Measurements from ENCODE around the gene MAP3K9. TPM values are rescaled to one million over a fixed set of nuclear protein-coding genes. Genes with fewer than 3 reads are reported as not detected.
A peak's percentile ranks its signal among the peaks of the same experiment; 100 is the strongest.

Gene MAP3K9
- total RNA-seq, 3 donors from 2014 or later, result 0.16 to 6.3 (median 3.3) TPM

GRCh38 chr14:70808416-70809224, 693 bp downstream of the MAP3K9 start:
- peak overlapping the region; percentile 90 to 92 for H3K27ac ChIP-seq

GRCh38 chr14:70807898-70808415, 1.4 kb downstream of the MAP3K9 start:
- peak overlapping the region; percentile 90 to 92 for H3K27ac ChIP-seq
- no peaks in the 10 kb centered on the region for H3K36me3 ChIP-seq
- TF ChIP-seq POLR2AphosphoS5 (IDR thresholded peaks at IDR 0.05) (no peak), POLR2A (IDR thresholded peaks at IDR 0.05) (no peak), CTCF (IDR thresholded peaks at IDR 0.05) (no peak)
- H3K4me1 ChIP-seq, result peaks cover 0 to 3% of the 10 kb centered on the region in 2 donors
- H3K4me3 ChIP-seq, result peak overlapping the region; percentile 51 to 85 (median 79)
- DNase-seq (ENCODE audit: low spot score in 2 of 2), result peak in 1 of 2 donors; percentile 41
- intact Hi-C loops (cut with DNase I; ENCODE audit: low total_unique reads), result no loop called here
- H3K27me3 ChIP-seq, result no peaks in the 10 kb centered on the region
- no peaks in the 10 kb centered on the region for H3K9me3 ChIP-seq

More at GRCh38 chr14:70808416-70809224, 693 bp downstream of the MAP3K9 start:
- Histone ChIP-seq H3K4me3 (peak overlapping the region; percentile 51 to 85 (median 79)), H3K9me3 (no peaks in the 10 kb centered on the region), H3K4me1 (peaks cover 0 to 3% of the 10 kb centered on the region in 2 donors), H3K27me3 (no peaks in the 10 kb centered on the region), H3K36me3 (no peaks in the 10 kb centered on the region)
- TF ChIP-seq POLR2AphosphoS5 (IDR thresholded peaks at IDR 0.05), result no peak
- TF ChIP-seq CTCF (IDR thresholded peaks at IDR 0.05), result no peak
- TF ChIP-seq POLR2A (IDR thresholded peaks at IDR 0.05), result no peak
- intact Hi-C loops (cut with DNase I; ENCODE audit: low total_unique reads), result no loop called here
- DNase-seq (ENCODE audit: low spot score in 2 of 2), result peak in 1 of 2 donors; percentile 55

- no peak overlapping the region for H3K4me3 ChIP-seq
- no peaks in the 10 kb centered on the region for H3K36me3 ChIP-seq
- H3K27me3 ChIP-seq, result no peaks in the 10 kb centered on the region
- intact Hi-C loops (cut with DNase I; ENCODE audit: low total_unique reads), result no loop called here
- no peak overlapping the region for H3K27ac ChIP-seq
- no peak for DNase-seq (ENCODE audit: low spot score in 2 of 2)
- no peaks in the 10 kb centered on the region for H3K4me1 ChIP-seq
- TF ChIP-seq POLR2AphosphoS5 (IDR thresholded peaks at IDR 0.05) (no peak), POLR2A (IDR thresholded peaks at IDR 0.05) (no peak), CTCF (IDR thresholded peaks at IDR 0.05) (no peak)
- H3K9me3 ChIP-seq, result no peaks in the 10 kb centered on the region
Observed at GRCh38 chr14:70804556-70805162, 4.7 kb downstream of the MAP3K9 start.

- H3K4me1 ChIP-seq, result no peaks in the 10 kb centered on the region
- H3K9me3 ChIP-seq, result no peaks in the 10 kb centered on the region
- no peaks in the 10 kb centered on the region for H3K36me3 ChIP-seq
- intact Hi-C loops (cut with DNase I; ENCODE audit: low total_unique reads), result no loop called here
- H3K27ac ChIP-seq, result no peak overlapping the region
- DNase-seq (ENCODE audit: low spot score in 2 of 2), result no peak
- TF ChIP-seq POLR2AphosphoS5 (IDR thresholded peaks at IDR 0.05) (no peak), POLR2A (IDR thresholded peaks at IDR 0.05) (no peak), CTCF (IDR thresholded peaks at IDR 0.05) (no peak)
- no peaks in the 10 kb centered on the region for H3K27me3 ChIP-seq
- no peak overlapping the region for H3K4me3 ChIP-seq
Observed at GRCh38 chr14:70803321-70804310, 5.7 kb downstream of the MAP3K9 start.
